GM12872 (cell line): ENCODE data around the gene LMOD2.

Experiments
- CTCF ChIP-seq: IDR thresholded peaks from 3 replicates; pipeline ENCODE4 v1.5.1; 2011; ENCODE audit warnings: low read depth, mild to moderate bottlenecking, low read length, moderate library complexity; ENCODE audit not compliant: insufficient read depth

Gene LMOD2

GRCh38 chr7:123705211-123705901 is 49.7 kb downstream of the LMOD2 start:
- TF ChIP-seq CTCF, result no peak

- no peak for TF ChIP-seq CTCF
Observed at GRCh38 chr7:123709525-123709924, 53.9 kb downstream of the LMOD2 start.

- no peak for TF ChIP-seq CTCF
Observed at GRCh38 chr7:123710683-123711082, 55.0 kb downstream of the LMOD2 start.

GRCh38 chr7:123711832-123712293 is 56.2 kb downstream of the LMOD2 start:
- TF ChIP-seq CTCF, result no peak

- no peak for TF ChIP-seq CTCF
Observed at GRCh38 chr7:123712619-123713018, 57.0 kb downstream of the LMOD2 start.
